ENCODE data around the gene PDE4D. TPM values are rescaled to one million over a fixed set of nuclear protein-coding genes. Genes with fewer than 3 reads are reported as not detected.

Gene PDE4D
- total and polyA plus RNA-seq, 2 of the 4 experiments (the other 2 are of a cell fraction): 1.4 to 7.9 TPM

DNA sequence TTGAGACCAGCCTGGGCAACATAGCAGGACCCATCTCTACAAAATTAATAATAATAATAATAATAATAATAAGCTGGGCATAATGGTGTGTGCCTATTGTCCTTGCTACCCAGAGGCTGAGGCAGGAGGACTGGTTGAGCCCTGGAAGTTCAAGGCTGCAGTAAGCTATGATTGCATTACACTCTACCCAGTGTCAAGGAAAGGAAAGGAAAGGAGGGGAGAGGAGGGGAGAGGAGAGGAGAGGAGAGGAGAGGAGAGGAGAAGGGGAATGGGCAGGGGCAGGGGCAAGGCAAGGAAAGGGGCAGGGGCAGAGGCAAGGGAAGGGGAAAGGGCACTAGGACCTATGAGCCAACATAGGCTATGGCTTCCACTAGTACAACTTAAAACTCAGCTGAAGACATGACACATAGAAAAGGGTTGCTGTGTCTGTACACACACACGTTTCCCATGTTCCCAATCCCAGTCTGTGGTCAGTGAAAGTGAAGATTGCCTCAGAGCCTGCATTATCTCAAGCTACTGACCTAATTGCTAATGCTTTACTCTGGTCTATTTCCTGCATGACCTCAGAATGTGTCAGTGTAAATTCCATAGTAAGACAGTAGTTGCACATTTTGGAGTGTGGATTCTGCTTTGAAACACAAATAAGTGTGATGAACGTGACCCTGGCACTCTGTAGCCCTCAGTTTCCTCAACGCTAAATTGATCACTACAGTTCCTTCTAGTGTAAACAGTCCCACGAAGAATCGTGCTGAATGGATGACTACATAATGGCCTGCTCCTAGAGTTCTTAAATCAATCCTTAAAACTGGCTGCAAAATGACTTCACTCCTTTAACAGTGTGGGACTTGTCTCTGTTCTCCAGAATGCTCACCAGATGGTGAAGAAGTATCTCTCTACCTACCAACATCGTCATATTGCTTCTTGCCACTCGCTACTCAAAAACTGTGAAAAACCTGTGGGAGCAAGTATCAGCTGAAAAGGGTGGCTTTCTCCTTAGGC lies 813.6 kb downstream of the PDE4D start:
- H3K4me2 ChIP-seq (ENCODE audit: low read depth, low read length): peak overlapping the region; percentile 48; the same call in 1 of the 2 replicates
- CTCF ChIA-PET: no interaction called here
- H2AFZ ChIP-seq (replicated peaks; ENCODE audit: low read length, poor library complexity): peak overlapping the region; percentile 80
- peak overlapping the region; percentile 23 for H3K14ac ChIP-seq (replicated peaks; ENCODE audit: low read depth, low read length)
- peak overlapping the region; percentile 63; the same call in 1 of the 2 replicates for H3K4ac ChIP-seq (ENCODE audit: low read depth, low read length)
- no peaks in the 10 kb centered on the region for H3K79me1 ChIP-seq (ENCODE audit: low read depth in 1 of 2, low read length in 2 of 2)
- peak overlapping the region; percentile 42 for H2AK9ac ChIP-seq (replicated peaks; ENCODE audit: low read depth, low read length, poor library complexity)
- H2BK20ac ChIP-seq (ENCODE audit: low read depth, low read length): peak overlapping the region; percentile 43; the same call in 1 of the 2 replicates
- DNase-seq (peak; percentile 100), ATAC-seq (ENCODE audit: low read depth) (peak; percentile 98)
- intact Hi-C loops (cut with micrococcal nuclease) (loop anchor here (5.0 kb wide), 1 partner anchor 43 kb away; no protein-coding TSS in a partner anchor), dilution Hi-C loops (cut with HindIII; ENCODE audit: low sequenced_read_pairs, unreplicated experiment) (no loop called here), in situ Hi-C loops (cut with MboI; ENCODE audit: low sequenced_read_pairs) (no loop called here)
- POLR2A ChIA-PET (ENCODE audit: unreplicated experiment): no interaction called here
- no peak overlapping the region for H3K4me3 ChIP-seq (ENCODE audit: insufficient read depth, low read depth, low read length)
- H4K20me1 ChIP-seq (ENCODE audit: insufficient read depth, low read length): no peaks in the 10 kb centered on the region
- WGBS, 2 experiments (ENCODE audit: extremely low coverage in 2 of 2, insufficient read length in 1 of 2): no CpG with 5 or more reads among the region's 7 CpGs
- H3K56ac ChIP-seq (ENCODE audit: extremely low read depth, insufficient read depth, low read length): no peak overlapping the region; the same call in 1 of the 2 replicates
- H3K27me3 ChIP-seq (ENCODE audit: control insufficient read depth, insufficient read depth, low read length): no peaks in the 10 kb centered on the region
- peak overlapping the region; percentile 72; the same call in 1 of the 2 replicates for H4K91ac ChIP-seq (ENCODE audit: insufficient read depth, low read depth, low read length)
- H2AK5ac ChIP-seq (ENCODE audit: low read depth, low read length): peak overlapping the region; percentile 56
- no peak overlapping the region; the same call in 1 of the 2 replicates for H3K9ac ChIP-seq (ENCODE audit: low read depth, low read length)
- H4K8ac ChIP-seq (ENCODE audit: low read depth in 2 of 2, low read length in 2 of 2): peak overlapping the region; percentile 22 to 42; a peak in 3 of 4 replicates
- no peaks in the 10 kb centered on the region for H3K9me3 ChIP-seq (ENCODE audit: control insufficient read depth, insufficient read depth, low read length)
- H3K9me1 ChIP-seq (ENCODE audit: insufficient read depth, low read length): peaks cover 4% of the 10 kb centered on the region
- H2BK15ac ChIP-seq (ENCODE audit: low read depth, low read length): peak overlapping the region; percentile 40; the same call in 1 of the 3 replicates
- peak overlapping the region; percentile 36; the same call in 1 of the 2 replicates for H4K5ac ChIP-seq (ENCODE audit: low read depth, low read length)
- H3K23ac ChIP-seq (ENCODE audit: low read depth, low read length): no peak overlapping the region
- BruUV-seq (replicated peaks): no TSS peak
- H2BK120ac ChIP-seq (ENCODE audit: low read depth, low read length): peak overlapping the region; percentile 58
- H3K18ac ChIP-seq (ENCODE audit: low read depth, low read length): peak overlapping the region; percentile 47; the same call in 1 of the 2 replicates
- H3K36me3 ChIP-seq (ENCODE audit: control insufficient read depth, insufficient read depth, low read length): no peaks in the 10 kb centered on the region
- H2BK5ac ChIP-seq (ENCODE audit: low read depth, low read length, poor library complexity, severe bottlenecking): peak overlapping the region; percentile 75
- peak overlapping the region; percentile 56 for H3K27ac ChIP-seq (ENCODE audit: insufficient read depth, low read length)
- H3K4me1 ChIP-seq (ENCODE audit: control insufficient read depth, insufficient read depth, low read length): peaks cover 5% of the 10 kb centered on the region
- TF ChIP-seq, protein P1, sequence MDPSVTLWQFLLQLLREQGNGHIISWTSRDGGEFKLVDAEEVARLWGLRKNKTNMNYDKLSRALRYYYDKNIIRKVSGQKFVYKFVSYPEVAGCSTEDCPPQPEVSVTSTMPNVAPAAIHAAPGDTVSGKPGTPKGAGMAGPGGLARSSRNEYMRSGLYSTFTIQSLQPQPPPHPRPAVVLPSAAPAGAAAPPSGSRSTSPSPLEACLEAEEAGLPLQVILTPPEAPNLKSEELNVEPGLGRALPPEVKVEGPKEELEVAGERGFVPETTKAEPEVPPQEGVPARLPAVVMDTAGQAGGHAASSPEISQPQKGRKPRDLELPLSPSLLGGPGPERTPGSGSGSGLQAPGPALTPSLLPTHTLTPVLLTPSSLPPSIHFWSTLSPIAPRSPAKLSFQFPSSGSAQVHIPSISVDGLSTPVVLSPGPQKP (IDR thresholded peaks at IDR 0.05; ENCODE audit: borderline replicate concordance, low read depth, low read length): no peak
- TF ChIP-seq NFE2L2 (IDR thresholded peaks at IDR 0.05; ENCODE audit: low read depth, low read length) (peak; percentile 29; the same call in 1 of the 2 replicates), SMC3 (IDR thresholded peaks at IDR 0.05; ENCODE audit: low read depth, low read length) (0 out of 2 replicates have a peak, but pooled peaks have one; percentile 3), MAFK (IDR thresholded peaks at IDR 0.05; ENCODE audit: low read depth, low read length) (peak; percentile 48), RFX5 (IDR thresholded peaks at IDR 0.05; ENCODE audit: low read depth, low read length) (no peak; the same call in 1 of the 2 replicates), RCOR1 (IDR thresholded peaks at IDR 0.05; ENCODE audit: insufficient replicate concordance, low read length) (peak; percentile 86), FOS (IDR thresholded peaks at IDR 0.05; ENCODE audit: low read depth, low read length) (peak; percentile 89), CTCF (conservative IDR thresholded peaks at IDR 0.05; ENCODE audit: low read depth, low read length) (no peak), MXI1 (IDR thresholded peaks at IDR 0.05; ENCODE audit: borderline replicate concordance, low read depth, low read length) (0 out of 2 replicates have a peak, but pooled peaks have one; percentile 38), MAZ (IDR thresholded peaks at IDR 0.05; ENCODE audit: borderline replicate concordance, low read depth, low read length) (no peak; the same call in 1 of the 2 replicates), CEBPB (IDR thresholded peaks at IDR 0.05; ENCODE audit: low read depth, low read length) (peak; percentile 99)

Data from IMR-90 (cell line).